CD4-positive, alpha-beta memory T cell (primary cell): ENCODE measurements around the gene SPECC1. TPM values are rescaled to one million over a fixed set of nuclear protein-coding genes. Genes with fewer than 3 reads are reported as not detected.
A peak's percentile ranks its signal among the peaks of the same experiment; 100 is the strongest.

Source experiments
- CTCF ChIA-PET: fragments of 350-600 bp; sonication (Branson Sonifier 250); formaldehyde crosslinking; loops from one replicate; lab custom pipeline; 2021; ENCODE audit warnings: inconsistent platforms; ENCODE audit not compliant: partially characterized antibody; lab: Charles Lee
- POLR2A ChIA-PET: fragments of 350-600 bp; sonication (Branson Sonifier 250); formaldehyde crosslinking; loops from one replicate; lab custom pipeline; 2021; ENCODE audit not compliant: partially characterized antibody; lab: Charles Lee
- DNase-seq, 5 donors: peaks; one replicate each; pipeline versions ENCODE4 v3.0.0 to v3.0.0-alpha.2; 2020 to 2022; ENCODE audit warnings: mixed read lengths in 1 of 5
- H3K27ac ChIP-seq: one replicate; pipeline ENCODE4 v1.7.0; 2013; ENCODE audit warnings: low read depth, low read length
- H3K27me3 ChIP-seq: 2 replicates; pipeline ENCODE4 v1.7.0; 2013; ENCODE audit warnings: mild to moderate bottlenecking, low read length, moderate library complexity; ENCODE audit not compliant: insufficient read depth
- H3K36me3 ChIP-seq: 2 replicates; pipeline ENCODE4 v1.7.0; 2013; ENCODE audit warnings: mild to moderate bottlenecking, low read length, moderate library complexity; ENCODE audit not compliant: insufficient read depth
- H3K4me1 ChIP-seq: 2 replicates; pipeline ENCODE4 v1.7.0; 2013; ENCODE audit warnings: mild to moderate bottlenecking, low read length, moderate library complexity; ENCODE audit not compliant: insufficient read depth
- H3K4me3 ChIP-seq, 2 donors: one replicate each; pipeline ENCODE4 v1.7.0; 2013; ENCODE audit warnings: low read length in 2 of 2, mild to moderate bottlenecking in 1 of 2
- H3K9me3 ChIP-seq, 2 donors: one replicate each; pipeline ENCODE4 v1.7.0; 2013; ENCODE audit warnings: low read length in 2 of 2, control low read depth in 1 of 2; ENCODE audit not compliant: control insufficient read depth in 1 of 2
- H3K27ac Mint-ChIP-seq, 7 donors: one replicate each; pipeline ENCODE4 v1.8.0; 2020 to 2021; ENCODE audit warnings: mixed read lengths in 7 of 7, mild to moderate bottlenecking in 6 of 7, inconsistent platforms in 3 of 7, moderate library complexity in 3 of 7
- H3K27me3 Mint-ChIP-seq, 2 donors: one replicate each; pipeline ENCODE4 v1.8.0; 2020 to 2021; ENCODE audit warnings: mixed read lengths in 2 of 2
- H3K36me3 Mint-ChIP-seq, 2 donors: one replicate each; pipeline ENCODE4 v1.8.0; 2020 to 2021; ENCODE audit warnings: mixed read lengths in 2 of 2, inconsistent platforms in 1 of 2, mild to moderate bottlenecking in 1 of 2
- H3K4me1 Mint-ChIP-seq, 4 donors: one replicate each; pipeline ENCODE4 v1.8.0; 2020 to 2021; ENCODE audit warnings: mixed read lengths in 4 of 4, mild to moderate bottlenecking in 1 of 4
- H3K4me3 Mint-ChIP-seq, 8 donors: one replicate each; pipeline ENCODE4 v1.8.0; 2020 to 2021; ENCODE audit warnings: mixed read lengths in 8 of 8, mild to moderate bottlenecking in 7 of 8, moderate library complexity in 6 of 8, inconsistent platforms in 3 of 8
- H3K9me3 Mint-ChIP-seq, 8 donors: one replicate each; pipeline ENCODE4 v1.8.0; 2020 to 2021; ENCODE audit warnings: mixed read lengths in 8 of 8, mild to moderate bottlenecking in 5 of 8, inconsistent platforms in 3 of 8, moderate library complexity in 1 of 8
- intact Hi-C: fragments of 100-400 bp; cut with micrococcal nuclease; formaldehyde crosslinking; loops from one replicate; pipeline ENCODE4 v1.15.1; 2023
- polyA plus RNA-seq, 2 donors: library from polyadenylated mRNA; unstranded; fragments of 300-500 nt; fragmentation: Illumina TruSeq; gene quantifications; one replicate each; pipeline ENCODE4 v1.2.3, GENCODE V29; 2021
- total RNA-seq, 2 experiments: library from RNA; stranded (reverse); gene quantifications; one replicate each; pipeline ENCODE4 v1.2.3, GENCODE V29; 2021

SPECC1 gene
- total and polyA plus RNA-seq, 4 experiments from 2014 or later = 1.7 to 13.4 (median 8.7) TPM

- DNase-seq = no peak
- Mint-ChIP-seq H3K9me3 (no peaks in the 10 kb centered on the region), H3K27me3 (peaks cover 0 to 5% of the 10 kb centered on the region in 2 donors), H3K4me3 (no peak overlapping the region), H3K36me3 (no peaks in the 10 kb centered on the region), H3K27ac (no peak overlapping the region), H3K4me1 (no peaks in the 10 kb centered on the region)
- Histone ChIP-seq H3K27ac (no peak overlapping the region), H3K9me3 (no peaks in the 10 kb centered on the region), H3K4me3 (no peak overlapping the region), H3K27me3 (no peaks in the 10 kb centered on the region), H3K36me3 (no peaks in the 10 kb centered on the region), H3K4me1 (no peaks in the 10 kb centered on the region)
- ChIA-PET CTCF (no interaction called here), POLR2A (no interaction called here)
- intact Hi-C loops = no loop called here
Observed at GRCh38 chr17:20174588-20175265, 165.6 kb downstream of the SPECC1 start.

- H3K27ac ChIP-seq = no peak overlapping the region
- H3K36me3 Mint-ChIP-seq = no peaks in the 10 kb centered on the region
- CTCF ChIA-PET = no interaction called here
Observed at GRCh38 chr17:20179041-20179440, 169.9 kb downstream of the SPECC1 start.

GRCh38 chr17:20180661-20181060, 171.5 kb downstream of the SPECC1 start:
- ChIA-PET CTCF (no interaction called here), POLR2A (no interaction called here)
- H3K27me3 Mint-ChIP-seq = peaks cover 0 to 5% of the 10 kb centered on the region in 2 donors

More at GRCh38 chr17:20179041-20179440, 169.9 kb downstream of the SPECC1 start:
- Histone ChIP-seq H3K4me1 (no peaks in the 10 kb centered on the region), H3K9me3 (no peaks in the 10 kb centered on the region), H3K4me3 (no peak overlapping the region), H3K36me3 (no peaks in the 10 kb centered on the region), H3K27me3 (no peaks in the 10 kb centered on the region)
- intact Hi-C loops = no loop called here
- POLR2A ChIA-PET = no interaction called here
- H3K9me3 Mint-ChIP-seq = no peaks in the 10 kb centered on the region
- H3K27ac Mint-ChIP-seq = no peak overlapping the region
- H3K27me3 Mint-ChIP-seq = peaks cover 0 to 5% of the 10 kb centered on the region in 2 donors
- no peaks in the 10 kb centered on the region for H3K4me1 Mint-ChIP-seq
- H3K4me3 Mint-ChIP-seq = no peak overlapping the region
- DNase-seq = no peak

GRCh38 chr17:20184181-20184580, 175.0 kb downstream of the SPECC1 start:
- Histone ChIP-seq H3K36me3 (no peaks in the 10 kb centered on the region), H3K9me3 (no peaks in the 10 kb centered on the region), H3K4me3 (no peak overlapping the region), H3K27ac (no peak overlapping the region), H3K4me1 (no peaks in the 10 kb centered on the region), H3K27me3 (no peaks in the 10 kb centered on the region)
- CTCF ChIA-PET = no interaction called here
- POLR2A ChIA-PET = interaction anchor here (0.6 kb wide), 1 partner anchor 175 kb away, joined by 3 read pairs; the partner anchor contains the start of gene SPECC1
- intact Hi-C loops = no loop called here
- Mint-ChIP-seq H3K27ac (no peak overlapping the region), H3K4me1 (peaks cover 0 to 3% (median 0%) of the 10 kb centered on the region in 4 donors), H3K27me3 (no peaks in the 10 kb centered on the region), H3K4me3 (no peak overlapping the region), H3K36me3 (no peaks in the 10 kb centered on the region), H3K9me3 (no peaks in the 10 kb centered on the region)
- no peak for DNase-seq

More at GRCh38 chr17:20180661-20181060, 171.5 kb downstream of the SPECC1 start:
- no peaks in the 10 kb centered on the region for H3K36me3 Mint-ChIP-seq
- Histone ChIP-seq H3K4me3 (no peak overlapping the region), H3K36me3 (no peaks in the 10 kb centered on the region), H3K27ac (no peak overlapping the region), H3K9me3 (no peaks in the 10 kb centered on the region), H3K27me3 (no peaks in the 10 kb centered on the region), H3K4me1 (no peaks in the 10 kb centered on the region)
- no peaks in the 10 kb centered on the region for H3K4me1 Mint-ChIP-seq
- no peaks in the 10 kb centered on the region for H3K9me3 Mint-ChIP-seq
- H3K27ac Mint-ChIP-seq = no peak overlapping the region
- H3K4me3 Mint-ChIP-seq = no peak overlapping the region
- DNase-seq = no peak
- intact Hi-C loops = no loop called here

- Histone ChIP-seq H3K27ac (no peak overlapping the region), H3K36me3 (no peaks in the 10 kb centered on the region), H3K4me3 (no peak overlapping the region), H3K9me3 (no peaks in the 10 kb centered on the region), H3K4me1 (no peaks in the 10 kb centered on the region), H3K27me3 (no peaks in the 10 kb centered on the region)
- intact Hi-C loops = no loop called here
- H3K27me3 Mint-ChIP-seq = no peaks in the 10 kb centered on the region
- no peak for DNase-seq
- POLR2A ChIA-PET = no interaction called here
- CTCF ChIA-PET = no interaction called here
- H3K4me3 Mint-ChIP-seq = no peak overlapping the region
- no peaks in the 10 kb centered on the region for H3K36me3 Mint-ChIP-seq
- H3K9me3 Mint-ChIP-seq = no peaks in the 10 kb centered on the region
- H3K4me1 Mint-ChIP-seq = peaks cover 0 to 3% (median 0%) of the 10 kb centered on the region in 4 donors
- peak overlapping the region in 1 of 7 donors; percentile 35 for H3K27ac Mint-ChIP-seq
Observed at GRCh38 chr17:20184977-20185619, 175.9 kb downstream of the SPECC1 start.

GRCh38 chr17:20187049-20187448, 177.9 kb downstream of the SPECC1 start:
- intact Hi-C loops = no loop called here
- Mint-ChIP-seq H3K9me3 (no peaks in the 10 kb centered on the region), H3K27me3 (no peaks in the 10 kb centered on the region), H3K36me3 (no peaks in the 10 kb centered on the region), H3K27ac (no peak overlapping the region), H3K4me3 (no peak overlapping the region), H3K4me1 (peaks cover 0 to 3% (median 0%) of the 10 kb centered on the region in 4 donors)
- no peaks in the 10 kb centered on the region for H3K27me3 ChIP-seq
- H3K4me1 ChIP-seq = no peaks in the 10 kb centered on the region
- no peak for DNase-seq
- H3K36me3 ChIP-seq = no peaks in the 10 kb centered on the region
- no peak overlapping the region for H3K4me3 ChIP-seq
- no peaks in the 10 kb centered on the region for H3K9me3 ChIP-seq
- ChIA-PET POLR2A (no interaction called here), CTCF (no interaction called here)
- H3K27ac ChIP-seq = no peak overlapping the region

GRCh38 chr17:20189302-20189701, 180.1 kb downstream of the SPECC1 start:
- Histone ChIP-seq H3K36me3 (no peaks in the 10 kb centered on the region), H3K9me3 (no peaks in the 10 kb centered on the region), H3K4me3 (no peak overlapping the region), H3K27me3 (no peaks in the 10 kb centered on the region), H3K27ac (no peak overlapping the region), H3K4me1 (no peaks in the 10 kb centered on the region)
- H3K27ac Mint-ChIP-seq = no peak overlapping the region
- H3K9me3 Mint-ChIP-seq = no peaks in the 10 kb centered on the region
- intact Hi-C loops = no loop called here
- POLR2A ChIA-PET = no interaction called here
- DNase-seq = no peak
- CTCF ChIA-PET = no interaction called here
- H3K36me3 Mint-ChIP-seq = no peaks in the 10 kb centered on the region
- peaks cover 0 to 3% (median 0%) of the 10 kb centered on the region in 4 donors for H3K4me1 Mint-ChIP-seq
- H3K27me3 Mint-ChIP-seq = no peaks in the 10 kb centered on the region
- no peak overlapping the region for H3K4me3 Mint-ChIP-seq
